ENCODE data around the gene KCNN3.
A peak's percentile ranks its signal among the peaks of the same experiment; 100 is the strongest.

KCNN3 gene

DNA sequence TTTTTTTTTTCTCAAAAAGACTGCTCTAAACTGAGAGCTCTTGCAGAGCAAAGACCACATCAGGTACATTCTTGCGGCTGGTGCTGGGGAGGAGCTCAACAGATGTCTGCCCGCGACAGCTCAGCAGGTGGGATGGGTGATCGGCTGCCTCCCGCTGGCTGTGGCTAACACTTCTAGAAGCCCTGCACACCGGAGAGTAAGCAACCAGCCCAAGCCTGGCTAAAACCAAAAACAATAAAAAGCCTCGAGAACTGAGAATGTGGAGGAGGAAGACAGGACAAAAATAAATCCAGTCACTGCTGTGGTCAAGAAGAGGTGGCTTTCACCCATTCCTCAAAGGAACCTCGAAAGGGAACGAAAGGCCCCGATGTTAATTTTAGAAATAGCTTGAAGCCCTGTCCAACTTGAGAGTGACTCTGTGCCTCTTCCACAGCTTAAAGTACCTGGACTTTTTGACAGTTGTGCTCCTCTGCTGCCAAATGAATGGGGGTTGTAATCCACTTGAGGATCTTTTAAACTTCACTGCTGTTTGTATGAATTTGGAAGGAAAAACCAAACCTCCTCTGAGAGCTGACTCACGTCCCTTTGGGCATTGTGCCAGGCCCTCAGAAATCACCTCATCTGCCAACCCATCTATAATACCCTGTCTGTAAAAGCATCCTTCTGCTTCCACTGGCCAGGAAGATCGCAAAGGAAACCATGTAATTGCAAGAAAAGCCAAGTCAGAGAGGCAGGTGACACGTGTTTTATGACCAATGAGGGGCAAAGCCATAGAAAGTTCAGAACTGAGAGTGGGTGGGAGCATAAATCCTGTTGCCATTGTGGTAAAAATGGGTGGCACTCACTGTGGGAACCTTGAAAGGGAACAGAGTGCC, 78.6 kb downstream of the KCNN3 start:
- Mint-ChIP-seq H3K27ac (no peak overlapping the region), H3K27me3 (ENCODE audit: low read depth, poor library complexity) (no peaks in the 10 kb centered on the region), H3K4me3 (no peak overlapping the region), H3K9me3 (no peaks in the 10 kb centered on the region), H3K4me1 (peaks cover 57% of the 10 kb centered on the region), H3K36me3 (ENCODE audit: low read depth) (no peaks in the 10 kb centered on the region)
- DNase-seq: no peak
- TF ChIP-seq, protein P1, sequence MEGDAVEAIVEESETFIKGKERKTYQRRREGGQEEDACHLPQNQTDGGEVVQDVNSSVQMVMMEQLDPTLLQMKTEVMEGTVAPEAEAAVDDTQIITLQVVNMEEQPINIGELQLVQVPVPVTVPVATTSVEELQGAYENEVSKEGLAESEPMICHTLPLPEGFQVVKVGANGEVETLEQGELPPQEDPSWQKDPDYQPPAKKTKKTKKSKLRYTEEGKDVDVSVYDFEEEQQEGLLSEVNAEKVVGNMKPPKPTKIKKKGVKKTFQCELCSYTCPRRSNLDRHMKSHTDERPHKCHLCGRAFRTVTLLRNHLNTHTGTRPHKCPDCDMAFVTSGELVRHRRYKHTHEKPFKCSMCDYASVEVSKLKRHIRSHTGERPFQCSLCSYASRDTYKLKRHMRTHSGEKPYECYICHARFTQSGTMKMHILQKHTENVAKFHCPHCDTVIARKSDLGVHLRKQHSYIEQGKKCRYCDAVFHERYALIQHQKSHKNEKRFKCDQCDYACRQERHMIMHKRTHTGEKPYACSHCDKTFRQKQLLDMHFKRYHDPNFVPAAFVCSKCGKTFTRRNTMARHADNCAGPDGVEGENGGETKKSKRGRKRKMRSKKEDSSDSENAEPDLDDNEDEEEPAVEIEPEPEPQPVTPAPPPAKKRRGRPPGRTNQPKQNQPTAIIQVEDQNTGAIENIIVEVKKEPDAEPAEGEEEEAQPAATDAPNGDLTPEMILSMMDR (IDR thresholded peaks at IDR 0.05): no peak

DNA sequence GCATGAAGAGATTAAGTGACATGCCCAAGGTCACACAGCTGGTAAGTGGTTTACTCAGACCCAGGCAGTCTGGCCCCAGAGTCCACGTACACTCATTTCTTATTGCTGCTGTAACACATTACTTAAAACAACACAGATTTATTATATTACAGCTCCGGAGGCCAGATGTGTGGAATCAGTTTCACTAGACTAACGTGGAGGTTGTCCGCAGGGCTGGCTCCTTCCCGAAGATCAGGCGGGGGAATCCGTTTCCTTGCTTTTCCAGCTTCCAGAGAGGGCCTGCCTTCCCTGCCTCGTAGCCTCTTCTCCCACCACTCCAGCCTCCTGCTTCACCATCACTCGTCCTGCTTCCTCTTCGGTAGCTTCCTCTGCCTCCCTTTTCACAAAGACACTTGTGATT, 81.2 kb downstream of the KCNN3 start:
- Mint-ChIP-seq H3K4me1 (peaks cover 64% of the 10 kb centered on the region), H3K9me3 (no peaks in the 10 kb centered on the region), H3K36me3 (ENCODE audit: low read depth) (no peaks in the 10 kb centered on the region), H3K27me3 (ENCODE audit: low read depth, poor library complexity) (no peaks in the 10 kb centered on the region), H3K4me3 (no peak overlapping the region), H3K27ac (no peak overlapping the region)
- TF ChIP-seq, protein P1 (IDR thresholded peaks at IDR 0.05): no peak
- no peak for DNase-seq

DNA sequence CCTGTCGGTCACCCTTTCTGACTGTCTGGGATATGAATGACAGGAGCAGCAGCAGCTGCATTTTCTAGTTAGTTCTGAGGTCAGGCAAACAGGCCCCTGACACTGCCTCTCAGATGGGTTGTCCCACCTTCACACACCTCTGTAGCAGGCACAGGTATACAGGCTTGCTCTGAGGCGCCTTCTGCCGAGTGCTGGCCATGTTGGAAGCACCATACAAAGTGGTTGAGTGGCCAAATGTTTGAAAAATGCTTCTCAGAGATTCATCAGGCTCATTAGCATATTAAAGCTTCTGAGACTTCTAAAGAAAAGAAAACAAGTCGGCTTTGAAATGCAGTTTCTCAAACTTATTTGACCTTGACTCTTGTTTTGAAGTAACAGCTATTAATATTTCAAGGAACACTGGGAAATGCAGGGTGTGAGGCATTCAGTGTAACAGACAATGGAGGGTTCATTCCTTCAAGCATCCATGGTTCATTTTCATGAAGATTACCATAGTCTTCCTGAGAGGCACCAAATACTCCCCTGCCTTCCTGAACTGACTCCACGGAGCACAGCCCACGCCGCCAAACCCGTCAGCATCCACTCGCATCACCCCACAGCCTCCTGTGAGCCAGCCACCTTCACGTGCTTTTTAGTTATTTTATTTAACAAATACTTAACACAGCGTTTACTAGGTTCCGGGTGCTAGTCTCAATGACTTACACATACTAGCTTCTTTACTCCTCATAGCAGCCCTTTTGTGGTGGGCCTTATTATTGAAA, 81.8 kb downstream of the KCNN3 start:
- Mint-ChIP-seq H3K27me3 (ENCODE audit: low read depth, poor library complexity) (no peaks in the 10 kb centered on the region), H3K4me3 (no peak overlapping the region), H3K27ac (no peak overlapping the region), H3K9me3 (no peaks in the 10 kb centered on the region), H3K4me1 (peaks cover 63% of the 10 kb centered on the region), H3K36me3 (ENCODE audit: low read depth) (no peaks in the 10 kb centered on the region)
- no peak for DNase-seq
- TF ChIP-seq, protein P1 (IDR thresholded peaks at IDR 0.05): no peak

DNA sequence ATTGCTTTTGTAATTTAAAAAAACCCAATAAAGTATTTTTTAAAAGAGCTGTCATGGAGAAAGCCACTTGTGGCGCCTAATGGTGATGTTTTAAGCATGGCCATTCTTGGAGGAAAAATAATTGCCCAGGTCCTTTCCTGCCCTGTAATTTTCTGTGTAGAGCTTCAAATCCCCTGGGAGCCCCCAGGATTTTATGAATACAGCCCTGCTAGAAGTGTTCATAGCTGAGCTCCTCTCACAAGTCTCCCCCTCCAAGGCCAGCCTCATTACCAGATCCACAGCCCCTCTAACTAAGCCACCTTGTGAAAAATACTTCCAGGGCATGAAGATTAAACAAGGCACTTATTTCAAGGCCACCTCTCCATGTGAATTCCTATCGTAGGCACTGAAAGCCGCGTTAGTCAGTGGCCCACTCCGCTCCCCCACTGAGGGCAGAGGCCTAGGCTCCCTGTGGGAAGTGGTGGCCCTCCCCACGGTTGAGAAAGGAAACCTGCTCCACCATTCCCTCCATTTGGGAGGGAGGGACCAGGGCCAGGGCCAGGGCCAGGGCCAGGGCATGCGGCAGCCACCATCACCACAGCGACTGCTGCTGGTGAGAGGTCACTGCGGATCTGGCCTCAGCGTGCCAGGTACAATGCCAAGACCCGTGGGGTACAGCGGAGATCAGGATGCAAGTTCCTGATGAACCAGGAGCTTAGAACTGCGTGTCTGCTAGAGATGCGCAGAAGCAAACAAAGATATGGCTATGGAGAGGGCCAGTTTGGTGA, 83.1 kb downstream of the KCNN3 start:
- peak overlapping the region; percentile 26 for H3K27ac Mint-ChIP-seq
- no peak for DNase-seq
- no peaks in the 10 kb centered on the region for H3K27me3 Mint-ChIP-seq (ENCODE audit: low read depth, poor library complexity)
- TF ChIP-seq, protein P1 (IDR thresholded peaks at IDR 0.05): no peak
- no peak overlapping the region for H3K4me3 Mint-ChIP-seq
- peaks cover 51% of the 10 kb centered on the region for H3K4me1 Mint-ChIP-seq
- H3K36me3 Mint-ChIP-seq (ENCODE audit: low read depth): no peaks in the 10 kb centered on the region
- no peaks in the 10 kb centered on the region for H3K9me3 Mint-ChIP-seq

DNA sequence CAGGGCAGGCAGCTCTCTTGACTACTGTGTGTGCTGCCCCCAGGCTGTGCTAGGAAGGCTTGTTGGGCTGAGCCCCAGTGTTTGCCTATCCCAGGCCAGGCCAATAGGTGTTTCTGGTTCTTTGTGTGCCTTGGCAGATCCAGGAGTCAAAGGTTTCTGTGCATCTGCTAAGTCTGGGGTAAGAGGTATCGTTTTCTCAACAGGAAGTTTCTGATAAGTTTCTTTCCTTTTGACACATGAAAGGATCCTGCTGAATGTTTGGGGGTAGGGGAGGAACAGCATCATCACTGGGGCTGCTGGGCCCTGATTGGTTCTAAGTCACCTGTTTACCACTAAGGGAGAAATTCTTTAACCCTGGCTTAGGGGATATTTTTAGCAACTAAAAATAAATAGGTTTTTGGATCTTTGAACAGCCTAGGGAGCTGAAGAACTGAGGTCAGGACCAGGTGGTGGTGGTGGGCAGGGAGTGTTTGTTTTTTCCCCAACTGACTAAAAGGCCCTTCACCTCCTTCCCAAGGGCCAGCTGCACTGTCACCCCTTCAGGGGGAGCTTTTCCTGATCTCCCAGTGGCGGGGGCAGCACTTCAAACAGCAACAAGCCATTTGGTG, 85.1 kb downstream of the KCNN3 start:
- Mint-ChIP-seq H3K27me3 (ENCODE audit: low read depth, poor library complexity) (no peaks in the 10 kb centered on the region), H3K4me3 (no peak overlapping the region), H3K27ac (peak overlapping the region; percentile 43), H3K9me3 (no peaks in the 10 kb centered on the region), H3K36me3 (ENCODE audit: low read depth) (no peaks in the 10 kb centered on the region), H3K4me1 (peaks cover 41% of the 10 kb centered on the region)
- no peak for DNase-seq
- TF ChIP-seq, protein P1 (IDR thresholded peaks at IDR 0.05): no peak
